T-cell (primary cell): Measurements from ENCODE around the gene SRPRB. TPM values are rescaled to one million over a fixed set of nuclear protein-coding genes. Genes with fewer than 3 reads are reported as not detected.

Experiments
- ATAC-seq, 4 experiments: fragments of 200-7000 bp in 3 of 4; fragments of 150-1000 bp in 1 of 4; cut with Tn5 transposase; replicated peaks in 1 of 4; 1 replicate in 3 of 4; 2 replicates in 1 of 4; pipeline ENCODE4 v1.10.0; 2021; ENCODE audit warnings: moderate library complexity in 3 of 4, mild to moderate bottlenecking in 2 of 4, moderate number of reproducible peaks in 1 of 4
- CTCF ChIA-PET, 2 donors: fragments of 300-600 bp; sonication (Branson Sonifier 250); formaldehyde crosslinking; loops; one replicate each; lab custom pipeline; 2022; ENCODE audit warnings: antibody characterized with exemption in 2 of 2; lab: Charles Lee
- POLR2A ChIA-PET, 2 donors: fragments of 300-600 bp; sonication (Branson Sonifier 250); formaldehyde crosslinking; loops; one replicate each; lab custom pipeline; 2022; ENCODE audit warnings: antibody characterized with exemption in 2 of 2; lab: Charles Lee
- DNase-seq, 35 experiments: peaks; one replicate each; pipeline versions ENCODE4 v3.0.0 to v3.0.0-alpha.2; 2013 to 2023
- H3K27ac ChIP-seq: one replicate; pipeline ENCODE4 v1.5.1; 2013; ENCODE audit warnings: low read length
- H3K27me3 ChIP-seq, 2 experiments: replicated peaks in 1 of 2; 1 replicate in 1 of 2; 2 replicates in 1 of 2; pipeline versions ENCODE4 v1.6.1 to v1.7.0; 2013; ENCODE audit warnings: low read length in 1 of 2, mixed read lengths in 1 of 2; ENCODE audit not compliant: control insufficient read depth in 2 of 2, insufficient read depth in 2 of 2; ENCODE audit errors: extremely low read depth in 1 of 2
- H3K36me3 ChIP-seq, 2 donors: 1 replicate in 1 of 2; 2 replicates in 1 of 2; pipeline versions ENCODE4 v1.6.1 to v1.7.0; 2013; ENCODE audit warnings: low read length in 1 of 2; ENCODE audit not compliant: control insufficient read depth in 2 of 2, insufficient read depth in 1 of 2; ENCODE audit errors: extremely low read depth in 1 of 2
- H3K4me1 ChIP-seq, 2 experiments: 1 replicate in 1 of 2; 2 replicates in 1 of 2; pipeline versions ENCODE4 v1.6.1 to v1.7.0; 2013; ENCODE audit warnings: low read length in 2 of 2, mixed read lengths in 1 of 2; ENCODE audit not compliant: insufficient read depth in 2 of 2, control insufficient read depth in 1 of 2; ENCODE audit errors: extremely low read depth in 1 of 2
- H3K4me3 ChIP-seq, 2 donors: 1 replicate in 1 of 2; 2 replicates in 1 of 2; pipeline versions ENCODE4 v1.5.1 to v1.7.0; 2013; ENCODE audit warnings: mild to moderate bottlenecking in 2 of 2, low read length in 1 of 2, moderate library complexity in 1 of 2; ENCODE audit not compliant: control insufficient read depth in 1 of 2; ENCODE audit errors: extremely low read depth in 1 of 2
- H3K9me3 ChIP-seq: 2 replicates; pipeline ENCODE4 v1.7.0; 2013
- H3K27ac Mint-ChIP-seq, 2 donors: one replicate each; pipeline ENCODE4 v1.8.0; 2020 to 2021; ENCODE audit warnings: mild to moderate bottlenecking in 2 of 2, mixed read lengths in 2 of 2
- H3K27me3 Mint-ChIP-seq, 2 donors: one replicate each; pipeline ENCODE4 v1.8.0; 2021 to 2022; ENCODE audit warnings: mixed read lengths in 2 of 2
- H3K36me3 Mint-ChIP-seq: one replicate; pipeline ENCODE4 v1.8.0; 2021; ENCODE audit warnings: mixed read lengths
- H3K4me1 Mint-ChIP-seq, 3 donors: one replicate each; pipeline ENCODE4 v1.8.0; 2020 to 2022; ENCODE audit warnings: mixed read lengths in 3 of 3, mild to moderate bottlenecking in 1 of 3
- H3K4me3 Mint-ChIP-seq, 3 donors: one replicate each; pipeline ENCODE4 v1.8.0; 2020 to 2022; ENCODE audit warnings: mild to moderate bottlenecking in 3 of 3, mixed read lengths in 3 of 3, moderate library complexity in 3 of 3
- H3K9me3 Mint-ChIP-seq, 3 donors: one replicate each; pipeline ENCODE4 v1.8.0; 2020 to 2022; ENCODE audit warnings: mixed read lengths in 3 of 3
- WGBS: methylation state at CpG from one replicate; pipeline ENCODE4 v1.1.5; 2013; ENCODE audit warnings: missing lambda C conversion rate; ENCODE audit not compliant: insufficient coverage; 5-methylcytosine and 5-hydroxymethylcytosine counted together
- total RNA-seq, 35 experiments: library from RNA in 6 of 35; stranded (reverse) in 6 of 35; fragments of 120-200 nt in 1 of 35; gene quantifications; one replicate each; pipeline versions ENCODE4 v1.2.1 to v1.2.4 and lab custom pipeline; 2013 to 2026

SRPRB gene
- total RNA-seq, 5 donors from 2014 or later (not counting 1 experiment from before 2014, with no cell fraction given): 26.9 to 50.3 (median 45.6) TPM

GRCh38 chr3:133821767-133822638 lies 16.4 kb downstream of the SRPRB start:
- H3K4me1 ChIP-seq: no peaks in the 10 kb centered on the region
- H3K9me3 ChIP-seq: no peaks in the 10 kb centered on the region
- POLR2A ChIA-PET: no interaction called here
- H3K27ac ChIP-seq: no peak overlapping the region
- ATAC-seq (no peak), DNase-seq (no peak)
- H3K4me3 ChIP-seq: no peak overlapping the region
- Mint-ChIP-seq H3K36me3 (peaks cover 66% of the 10 kb centered on the region), H3K4me3 (no peak overlapping the region), H3K4me1 (peaks cover 0 to 2% (median 2%) of the 10 kb centered on the region in 3 donors), H3K9me3 (no peaks in the 10 kb centered on the region), H3K27ac (no peak overlapping the region), H3K27me3 (no peaks in the 10 kb centered on the region)
- CTCF ChIA-PET: interaction anchor here in 1 of 2 donors (0.7 kb wide), 1 partner anchor 422 kb away, joined by 3 read pairs; the partner anchor contains the start of gene BFSP2
- H3K27me3 ChIP-seq: no peaks in the 10 kb centered on the region
- 97% methylated on average over 7 of the region's 8 CpGs for WGBS
- H3K36me3 ChIP-seq: peaks cover 17 to 66% of the 10 kb centered on the region in 2 donors

GRCh38 chr3:133824961-133825485 lies 19.4 kb downstream of the SRPRB start:
- POLR2A ChIA-PET: no interaction called here
- Mint-ChIP-seq H3K27ac (no peak overlapping the region), H3K9me3 (no peaks in the 10 kb centered on the region), H3K4me3 (no peak overlapping the region), H3K27me3 (no peaks in the 10 kb centered on the region), H3K4me1 (no peaks in the 10 kb centered on the region), H3K36me3 (peaks cover 55% of the 10 kb centered on the region)
- H3K9me3 ChIP-seq: no peaks in the 10 kb centered on the region
- no peaks in the 10 kb centered on the region for H3K4me1 ChIP-seq
- CTCF ChIA-PET: no interaction called here
- peaks cover 17 to 46% of the 10 kb centered on the region in 2 donors for H3K36me3 ChIP-seq
- H3K4me3 ChIP-seq: no peak overlapping the region
- ATAC-seq (no peak), DNase-seq (no peak)
- 87% methylated on average over 7 of the region's 8 CpGs for WGBS
- no peak overlapping the region for H3K27ac ChIP-seq
- H3K27me3 ChIP-seq: no peaks in the 10 kb centered on the region

DNA sequence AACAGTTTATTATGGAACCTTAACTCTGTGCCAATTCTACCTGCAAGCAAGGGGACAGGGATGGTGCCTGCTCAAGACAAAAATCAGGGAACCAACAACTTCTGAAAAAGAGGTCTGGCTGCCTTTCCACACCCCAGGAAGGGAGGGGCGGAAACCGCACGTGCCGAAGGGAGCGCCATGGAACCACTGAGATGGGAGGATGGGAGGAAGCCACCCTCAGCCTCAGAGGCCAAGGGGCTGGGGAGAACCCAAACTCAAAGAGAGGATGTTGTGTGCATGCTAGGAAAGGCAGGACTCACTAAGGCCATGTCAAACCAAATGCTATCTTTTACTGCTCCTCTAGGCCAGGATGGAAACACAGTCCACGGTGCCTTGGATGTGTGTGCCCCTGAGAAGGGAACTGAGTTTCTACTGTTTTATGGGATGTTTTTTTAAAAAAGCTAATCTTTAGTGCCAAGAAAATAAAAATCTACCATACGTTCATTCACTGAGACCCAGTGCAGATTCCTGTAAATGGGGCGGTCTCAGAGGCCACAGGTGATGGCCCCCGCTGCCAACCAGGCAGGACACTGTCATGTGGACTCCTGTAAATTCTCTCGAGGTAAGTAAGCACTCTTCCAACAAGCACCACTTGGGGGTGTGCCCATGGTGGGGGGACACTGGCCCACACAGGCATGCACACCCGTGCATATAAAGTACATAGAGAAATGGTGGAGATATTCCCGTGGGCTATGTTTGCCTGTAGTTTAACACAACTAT lies 20.5 kb downstream of the SRPRB start:
- WGBS: no CpG with 5 or more reads among the region's 12 CpGs
- Histone ChIP-seq H3K27me3 (no peaks in the 10 kb centered on the region), H3K27ac (no peak overlapping the region), H3K9me3 (no peaks in the 10 kb centered on the region), H3K4me1 (no peaks in the 10 kb centered on the region), H3K4me3 (no peak overlapping the region), H3K36me3 (peaks cover 13 to 34% of the 10 kb centered on the region in 2 donors)
- H3K4me1 Mint-ChIP-seq: no peaks in the 10 kb centered on the region
- H3K9me3 Mint-ChIP-seq: no peaks in the 10 kb centered on the region
- H3K36me3 Mint-ChIP-seq: peaks cover 44% of the 10 kb centered on the region
- CTCF ChIA-PET: no interaction called here
- no peak for ATAC-seq
- no peak for DNase-seq
- no peaks in the 10 kb centered on the region for H3K27me3 Mint-ChIP-seq
- POLR2A ChIA-PET: no interaction called here
- H3K27ac Mint-ChIP-seq: peak overlapping the region in 1 of 2 donors; percentile 36
- no peak overlapping the region for H3K4me3 Mint-ChIP-seq

GRCh38 chr3:133827136-133827535 lies 21.5 kb downstream of the SRPRB start:
- no peak overlapping the region for H3K27ac Mint-ChIP-seq
- DNase-seq: no peak
- ChIA-PET CTCF (no interaction called here), POLR2A (no interaction called here)
- Histone ChIP-seq H3K27me3 (peaks cover 0 to 3% of the 10 kb centered on the region in 2 experiments), H3K4me3 (no peak overlapping the region), H3K36me3 (peaks cover 13 to 25% of the 10 kb centered on the region in 2 donors), H3K9me3 (no peaks in the 10 kb centered on the region), H3K27ac (no peak overlapping the region), H3K4me1 (no peaks in the 10 kb centered on the region)
- peaks cover 37% of the 10 kb centered on the region for H3K36me3 Mint-ChIP-seq
- H3K4me1 Mint-ChIP-seq: no peaks in the 10 kb centered on the region
- H3K27me3 Mint-ChIP-seq: no peaks in the 10 kb centered on the region
- ATAC-seq: no peak
- WGBS: no CpG with 5 or more reads among the region's 1 CpG
- no peak overlapping the region for H3K4me3 Mint-ChIP-seq
- no peaks in the 10 kb centered on the region for H3K9me3 Mint-ChIP-seq

GRCh38 chr3:133827684-133828083 lies 22.1 kb downstream of the SRPRB start:
- no peaks in the 10 kb centered on the region for H3K4me1 ChIP-seq
- Mint-ChIP-seq H3K4me3 (no peak overlapping the region), H3K4me1 (no peaks in the 10 kb centered on the region), H3K36me3 (peaks cover 33% of the 10 kb centered on the region), H3K9me3 (no peaks in the 10 kb centered on the region), H3K27me3 (no peaks in the 10 kb centered on the region), H3K27ac (no peak overlapping the region)
- CTCF ChIA-PET: no interaction called here
- peaks cover 0 to 7% of the 10 kb centered on the region in 2 experiments for H3K27me3 ChIP-seq
- no peaks in the 10 kb centered on the region for H3K9me3 ChIP-seq
- POLR2A ChIA-PET: no interaction called here
- H3K4me3 ChIP-seq: no peak overlapping the region
- peaks cover 13 to 19% of the 10 kb centered on the region in 2 donors for H3K36me3 ChIP-seq
- DNase-seq (no peak), ATAC-seq (no peak)
- H3K27ac ChIP-seq: no peak overlapping the region
- 60% methylated on average over 1 of the region's 4 CpGs for WGBS

DNA sequence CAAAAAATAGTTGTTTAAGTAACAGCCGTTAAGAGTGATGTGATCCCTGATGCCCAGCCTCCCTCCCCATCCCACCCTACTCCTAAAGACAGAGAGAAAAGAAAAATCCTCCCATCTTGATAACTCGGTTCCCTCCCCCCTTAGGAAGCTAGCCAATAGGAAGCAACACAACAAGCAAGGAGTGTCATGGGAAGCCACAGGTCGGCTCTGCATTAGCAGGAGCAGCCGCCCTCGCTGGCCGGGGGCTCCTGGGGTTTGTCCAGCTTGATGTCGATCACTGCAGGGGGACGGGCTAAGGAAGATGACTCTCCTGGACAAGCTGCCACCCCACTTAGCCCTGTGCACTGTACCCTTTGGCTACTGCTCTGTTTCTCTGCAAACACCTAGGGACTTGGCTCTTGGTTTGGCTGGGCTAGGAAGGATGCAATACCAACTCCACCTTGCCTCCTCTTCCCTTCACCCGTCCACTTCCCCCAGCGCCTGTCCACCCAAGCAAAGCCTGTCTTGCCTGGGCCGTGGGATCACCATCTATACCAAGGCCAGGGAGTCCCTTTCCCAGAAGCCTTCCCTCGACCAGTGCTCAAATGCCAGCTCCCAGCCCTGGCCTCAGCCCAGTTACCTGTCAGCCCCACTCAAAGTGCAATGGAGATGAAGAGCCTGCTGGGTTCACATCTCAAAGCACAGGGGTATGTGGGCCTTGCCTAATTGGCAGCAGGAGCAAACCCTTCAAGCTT lies 23.1 kb downstream of the SRPRB start:
- H3K4me3 ChIP-seq: no peak overlapping the region
- Mint-ChIP-seq H3K9me3 (no peaks in the 10 kb centered on the region), H3K4me3 (no peak overlapping the region), H3K27ac (no peak overlapping the region), H3K36me3 (peaks cover 24% of the 10 kb centered on the region), H3K4me1 (no peaks in the 10 kb centered on the region), H3K27me3 (peaks cover 3 to 4% of the 10 kb centered on the region in 2 donors)
- H3K27ac ChIP-seq: no peak overlapping the region
- 84% methylated on average over 10 of the region's 12 CpGs for WGBS
- H3K27me3 ChIP-seq: peaks cover 0 to 9% of the 10 kb centered on the region in 2 experiments
- no peaks in the 10 kb centered on the region for H3K4me1 ChIP-seq
- H3K36me3 ChIP-seq: peaks cover 7 to 11% of the 10 kb centered on the region in 2 donors
- no peaks in the 10 kb centered on the region for H3K9me3 ChIP-seq
- CTCF ChIA-PET: interaction anchor here in 1 of 2 donors (0.6 kb wide), 1 partner anchor 125 kb away, joined by 14 read pairs; no protein-coding TSS in a partner anchor
- DNase-seq: no peak
- ATAC-seq: no peak
- POLR2A ChIA-PET: interaction anchor here in 1 of 2 donors (0.8 kb wide), 1 partner anchor 231 kb away, joined by 11 read pairs; no protein-coding TSS in a partner anchor
